Neuronal stem cell (in vitro differentiated cells): ENCODE data around the gene GIPC2.

Experiments
- DNase-seq: peaks from one replicate; pipeline ENCODE4 v3.0.0-alpha.2; 2013; ENCODE audit warnings: low spot score
- H2AFZ ChIP-seq: one replicate; pipeline ENCODE4 v1.6.1; 2013; ENCODE audit warnings: mild to moderate bottlenecking, low read length, inconsistent platforms
- H2AK5ac ChIP-seq: 2 replicates; pipeline ENCODE4 v1.6.1; 2013; ENCODE audit warnings: low read depth, mild to moderate bottlenecking, inconsistent platforms, low read length, moderate library complexity, mixed read lengths
- H2BK120ac ChIP-seq: 2 replicates; pipeline ENCODE4 v1.6.1; 2013; ENCODE audit warnings: low read depth, mild to moderate bottlenecking, inconsistent platforms, low read length, moderate library complexity, mixed read lengths
- H2BK12ac ChIP-seq: one replicate; pipeline ENCODE4 v1.6.1; 2013; ENCODE audit warnings: low read length, inconsistent platforms
- H2BK15ac ChIP-seq: 2 replicates; pipeline ENCODE4 v1.6.1; 2013; ENCODE audit warnings: mild to moderate bottlenecking, low read length, inconsistent platforms, mixed read lengths
- H2BK5ac ChIP-seq: one replicate; pipeline ENCODE4 v1.6.1; 2013; ENCODE audit warnings: inconsistent platforms, mild to moderate bottlenecking, low read length, moderate library complexity
- H3K14ac ChIP-seq: one replicate; pipeline ENCODE4 v1.6.1; 2013; ENCODE audit warnings: low read length, inconsistent platforms
- H3K18ac ChIP-seq: 2 replicates; pipeline ENCODE4 v1.6.1; 2013; ENCODE audit warnings: low read length, inconsistent platforms
- H3K23ac ChIP-seq: 2 replicates; pipeline ENCODE4 v1.6.1; 2013; ENCODE audit warnings: low read depth, mild to moderate bottlenecking, mixed read lengths, low read length, inconsistent platforms; ENCODE audit not compliant: poor library complexity
- H3K27ac ChIP-seq: replicated peaks from 3 replicates; pipeline ENCODE4 v1.5.1; 2013; ENCODE audit warnings: low read length, inconsistent platforms
- H3K27me3 ChIP-seq, 3 experiments: 2 replicates each; pipeline ENCODE4 v1.6.1; 2013; ENCODE audit warnings: low read length in 3 of 3, mild to moderate bottlenecking in 2 of 3, inconsistent platforms in 1 of 3, low read depth in 1 of 3, mixed read lengths in 1 of 3, moderate library complexity in 1 of 3; ENCODE audit not compliant: control insufficient read depth in 3 of 3, insufficient read depth in 3 of 3
- H3K36me3 ChIP-seq, 2 donors: replicated peaks in 1 of 2; 2 replicates each; pipeline ENCODE4 v1.6.1; 2013; ENCODE audit warnings: low read length in 2 of 2; ENCODE audit not compliant: control insufficient read depth in 2 of 2, insufficient read depth in 2 of 2
- H3K4ac ChIP-seq: 2 replicates; pipeline ENCODE4 v1.6.1; 2013; ENCODE audit warnings: inconsistent platforms, mild to moderate bottlenecking, low read length, moderate library complexity
- H3K4me1 ChIP-seq, 2 donors: 1 replicate in 1 of 2; 2 replicates in 1 of 2; pipeline ENCODE4 v1.6.1; 2013; ENCODE audit warnings: low read length in 2 of 2, low read depth in 1 of 2; ENCODE audit not compliant: control insufficient read depth in 2 of 2, insufficient read depth in 1 of 2
- H3K4me2 ChIP-seq: one replicate; pipeline ENCODE4 v1.6.1; 2013; ENCODE audit warnings: mild to moderate bottlenecking, low read length, inconsistent platforms; ENCODE audit not compliant: insufficient read depth, poor library complexity, severe bottlenecking
- H3K4me3 ChIP-seq, 2 donors: 2 replicates each; pipeline ENCODE4 v1.5.1; 2013; ENCODE audit warnings: low read length in 2 of 2, mild to moderate bottlenecking in 2 of 2, inconsistent platforms in 1 of 2, moderate library complexity in 1 of 2
- H3K79me1 ChIP-seq: one replicate; pipeline ENCODE4 v1.6.1; 2013; ENCODE audit warnings: low read depth, mild to moderate bottlenecking, inconsistent platforms, low read length, moderate library complexity
- H3K9ac ChIP-seq: one replicate; pipeline ENCODE4 v1.6.1; 2013; ENCODE audit warnings: mild to moderate bottlenecking, low read depth, low read length, inconsistent platforms; ENCODE audit not compliant: poor library complexity
- H3K9me3 ChIP-seq, 2 donors: replicated peaks in 1 of 2; 2 replicates each; pipeline versions ENCODE3 to v1.6.1; 2013; ENCODE audit warnings: low read length in 2 of 2, mild to moderate bottlenecking in 2 of 2, inconsistent platforms in 1 of 2, low read depth in 1 of 2, mixed read lengths in 1 of 2, moderate library complexity in 1 of 2; ENCODE audit not compliant: control insufficient read depth in 2 of 2, insufficient read depth in 1 of 2
- H4K8ac ChIP-seq: one replicate; pipeline ENCODE4 v1.6.1; 2013; ENCODE audit warnings: low read depth, mild to moderate bottlenecking, inconsistent platforms, low read length, moderate library complexity
- H4K91ac ChIP-seq: one replicate; pipeline ENCODE4 v1.6.1; 2013; ENCODE audit warnings: low read length, low read depth, mild to moderate bottlenecking, inconsistent platforms; ENCODE audit not compliant: poor library complexity
- WGBS, 2 donors: extraction: QIAGEN DNeasy Blood & Tissue Kit; methylation state at CpG; one replicate each; pipeline ENCODE4 v1.1.7; 2013; ENCODE audit warnings: missing lambda C conversion rate in 2 of 2, mixed read lengths in 1 of 2; ENCODE audit not compliant: insufficient read length in 2 of 2, insufficient replicate concordance in 1 of 2; ENCODE audit errors: extremely low coverage in 2 of 2; 5-methylcytosine and 5-hydroxymethylcytosine counted together

GIPC2 gene

DNA sequence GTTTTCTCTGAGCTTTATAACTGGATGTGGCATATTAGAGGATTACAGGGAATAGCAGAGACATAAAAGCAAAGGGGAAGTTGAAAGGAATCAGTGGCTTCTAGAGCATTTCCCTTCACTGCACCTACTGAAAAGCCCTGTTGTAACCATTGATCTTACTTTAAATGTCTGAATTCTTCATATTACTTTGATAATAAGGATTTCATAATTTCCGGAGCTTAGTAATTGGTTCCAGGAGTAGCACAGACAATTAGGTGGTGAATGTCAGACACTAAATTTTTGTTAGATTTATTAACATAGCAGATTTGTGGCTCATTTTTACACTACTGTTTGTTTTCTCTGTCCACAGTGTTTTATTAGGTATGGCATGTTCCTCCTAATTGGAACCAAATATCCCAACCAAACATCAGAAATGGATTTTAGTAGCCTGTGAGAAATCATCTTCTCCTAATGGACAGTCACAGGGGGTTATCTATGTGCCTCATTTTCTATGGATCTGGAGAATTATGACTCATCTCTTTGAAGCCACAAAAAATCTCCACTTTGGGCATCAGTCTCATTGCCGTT, 100.5 kb downstream of the GIPC2 start:
- H3K9me3 ChIP-seq, result no peaks in the 10 kb centered on the region
- no peak overlapping the region for H2BK120ac ChIP-seq
- H3K4ac ChIP-seq, result no peak overlapping the region
- no peaks in the 10 kb centered on the region for H3K36me3 ChIP-seq
- no peak overlapping the region for H3K18ac ChIP-seq
- no peak overlapping the region for H2BK5ac ChIP-seq
- no peak for DNase-seq
- H4K91ac ChIP-seq, result no peak overlapping the region
- no peak overlapping the region for H3K23ac ChIP-seq
- no peak overlapping the region for H2BK12ac ChIP-seq
- H3K4me1 ChIP-seq, result no peaks in the 10 kb centered on the region
- no peak overlapping the region for H2BK15ac ChIP-seq
- no peak overlapping the region for H2AK5ac ChIP-seq
- no peak overlapping the region for H2AFZ ChIP-seq
- no peaks in the 10 kb centered on the region for H3K27me3 ChIP-seq
- H3K9ac ChIP-seq, result no peak overlapping the region
- H3K4me2 ChIP-seq, result no peak overlapping the region
- no CpG with 5 or more reads among the region's 2 CpGs for WGBS, 2 donors
- H4K8ac ChIP-seq, result no peak overlapping the region
- H3K4me3 ChIP-seq, result no peak overlapping the region
- no peaks in the 10 kb centered on the region for H3K79me1 ChIP-seq
- no peak overlapping the region for H3K27ac ChIP-seq
- no peak overlapping the region for H3K14ac ChIP-seq

DNA sequence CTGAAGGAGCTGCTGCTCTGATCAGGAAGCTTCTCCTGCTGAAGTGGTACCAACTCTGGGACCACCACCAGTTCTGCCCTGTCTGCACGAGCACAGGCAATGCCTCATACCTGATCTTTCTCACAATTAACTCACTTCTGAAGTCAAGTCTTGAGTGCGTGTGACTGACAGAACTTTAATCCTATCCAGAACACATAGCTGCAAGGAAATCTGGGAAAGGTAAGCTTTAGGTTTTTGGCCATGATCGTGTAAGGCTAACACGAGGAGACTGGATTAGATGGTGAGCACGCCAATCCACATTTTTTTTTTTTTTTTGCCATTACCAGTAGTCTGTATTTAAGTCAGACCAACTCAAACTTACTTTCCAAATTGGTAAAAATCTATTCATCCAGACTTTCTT, 101.3 kb downstream of the GIPC2 start:
- H2BK5ac ChIP-seq, result no peak overlapping the region
- no peak overlapping the region for H3K4me3 ChIP-seq
- no CpG with 5 or more reads among the region's 5 CpGs for WGBS, 2 donors
- no peaks in the 10 kb centered on the region for H3K79me1 ChIP-seq
- no peak for DNase-seq
- no peak overlapping the region for H3K14ac ChIP-seq
- no peak overlapping the region for H3K23ac ChIP-seq
- no peak overlapping the region for H3K4ac ChIP-seq
- H3K9ac ChIP-seq, result no peak overlapping the region
- H3K18ac ChIP-seq, result no peak overlapping the region
- no peak overlapping the region for H3K27ac ChIP-seq
- no peak overlapping the region for H2BK120ac ChIP-seq
- no peaks in the 10 kb centered on the region for H3K9me3 ChIP-seq
- no peak overlapping the region for H2BK12ac ChIP-seq
- H3K4me2 ChIP-seq, result no peak overlapping the region
- H2AK5ac ChIP-seq, result no peak overlapping the region
- H4K91ac ChIP-seq, result no peak overlapping the region
- no peak overlapping the region for H2AFZ ChIP-seq
- H3K27me3 ChIP-seq, result no peaks in the 10 kb centered on the region
- H4K8ac ChIP-seq, result no peak overlapping the region
- no peak overlapping the region for H2BK15ac ChIP-seq
- H3K4me1 ChIP-seq, result no peaks in the 10 kb centered on the region
- no peaks in the 10 kb centered on the region for H3K36me3 ChIP-seq

DNA sequence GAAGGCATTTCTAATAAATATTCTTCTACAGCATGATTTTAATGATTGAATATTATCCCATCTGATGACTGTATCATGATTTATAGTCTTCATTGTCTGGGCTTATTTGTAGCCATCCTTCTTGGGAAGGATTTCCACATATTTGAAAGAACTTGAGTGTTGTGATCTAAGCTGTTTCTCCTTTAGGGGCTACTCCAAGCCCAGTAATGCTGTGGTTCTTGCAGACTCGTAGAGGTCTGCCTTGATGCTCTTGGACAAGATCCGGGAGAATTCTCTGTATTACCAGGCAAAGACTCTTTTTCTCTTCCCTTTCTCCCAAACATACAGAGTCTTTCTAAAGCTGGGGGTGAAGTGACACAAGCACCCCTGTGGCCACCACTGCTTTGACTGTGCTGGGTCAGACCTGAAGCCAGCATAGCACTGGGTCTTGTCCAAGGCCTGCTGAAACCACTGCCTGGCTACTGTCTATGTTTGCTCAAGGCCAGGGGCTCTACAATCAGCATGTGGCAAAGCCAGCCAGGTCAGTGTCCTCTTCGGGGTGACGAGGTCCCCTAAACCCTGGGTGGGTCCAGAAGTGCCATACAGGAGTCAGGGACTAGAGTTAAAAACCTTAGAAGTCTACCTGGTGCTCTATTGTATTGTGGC, 107.4 kb downstream of the GIPC2 start:
- H3K4me1 ChIP-seq, result peaks cover 0 to 5% of the 10 kb centered on the region in 2 donors
- no CpG with 5 or more reads among the region's 4 CpGs for WGBS, 2 donors

DNA sequence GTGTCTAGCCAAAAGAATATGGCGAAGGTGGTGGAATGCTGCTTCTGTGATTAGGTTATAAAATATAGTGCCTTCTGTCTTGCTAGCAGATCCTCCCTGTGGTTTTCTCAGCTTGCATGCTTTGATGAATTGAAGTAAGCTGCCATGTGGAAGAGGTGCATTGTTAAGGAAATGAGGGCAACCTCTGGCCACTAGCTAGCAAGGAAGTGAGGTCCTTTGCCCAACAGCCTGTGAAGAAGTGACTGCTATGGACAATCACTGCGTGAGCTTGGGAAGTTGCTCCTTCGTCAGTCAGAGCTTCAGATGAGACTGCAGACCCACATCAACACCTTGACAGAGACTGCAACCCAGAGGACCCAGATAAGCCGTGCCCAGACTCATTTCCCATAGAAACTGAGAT, 109.4 kb downstream of the GIPC2 start:
- WGBS, 2 donors, result no CpG with 5 or more reads among the region's 4 CpGs
- H4K91ac ChIP-seq, result peak overlapping the region; percentile 53
- H2BK120ac ChIP-seq, result no peak overlapping the region
- no peak overlapping the region for H3K9ac ChIP-seq
- H3K23ac ChIP-seq, result no peak overlapping the region
- no peaks in the 10 kb centered on the region for H3K36me3 ChIP-seq
- DNase-seq, result peak; percentile 27
- H3K79me1 ChIP-seq, result no peaks in the 10 kb centered on the region
- H3K4ac ChIP-seq, result no peak overlapping the region
- H2BK15ac ChIP-seq, result no peak overlapping the region
- H3K27ac ChIP-seq, result no peak overlapping the region
- H4K8ac ChIP-seq, result no peak overlapping the region
- no peaks in the 10 kb centered on the region for H3K27me3 ChIP-seq
- peak overlapping the region; percentile 11 for H3K4me2 ChIP-seq
- no peak overlapping the region for H2AK5ac ChIP-seq
- H3K4me3 ChIP-seq, result no peak overlapping the region
- H3K18ac ChIP-seq, result no peak overlapping the region
- no peaks in the 10 kb centered on the region for H3K9me3 ChIP-seq
- H2AFZ ChIP-seq, result peak overlapping the region; percentile 6
- H3K4me1 ChIP-seq, result peaks cover 0 to 5% of the 10 kb centered on the region in 2 donors
- no peak overlapping the region for H2BK12ac ChIP-seq
- H2BK5ac ChIP-seq, result no peak overlapping the region
- H3K14ac ChIP-seq, result no peak overlapping the region

More for the DNA sequence above, 107.4 kb downstream of the GIPC2 start:
- no peak overlapping the region for H2AK5ac ChIP-seq
- no peak overlapping the region for H3K14ac ChIP-seq
- H3K9me3 ChIP-seq, result no peaks in the 10 kb centered on the region
- H4K8ac ChIP-seq, result no peak overlapping the region
- no peaks in the 10 kb centered on the region for H3K79me1 ChIP-seq
- H3K4me2 ChIP-seq, result no peak overlapping the region
- H3K4me3 ChIP-seq, result no peak overlapping the region
- H3K23ac ChIP-seq, result no peak overlapping the region
- no peak overlapping the region for H2BK12ac ChIP-seq
- H3K27me3 ChIP-seq, result no peaks in the 10 kb centered on the region
- no peak overlapping the region for H3K18ac ChIP-seq
- no peak overlapping the region for H2AFZ ChIP-seq
- DNase-seq, result no peak
- H2BK5ac ChIP-seq, result no peak overlapping the region
- no peak overlapping the region for H3K27ac ChIP-seq
- H3K36me3 ChIP-seq, result no peaks in the 10 kb centered on the region
- H3K4ac ChIP-seq, result no peak overlapping the region
- H2BK120ac ChIP-seq, result no peak overlapping the region
- H2BK15ac ChIP-seq, result no peak overlapping the region
- no peak overlapping the region for H4K91ac ChIP-seq
- H3K9ac ChIP-seq, result no peak overlapping the region
